Bone marrow (tissue), 2 donors: ENCODE results near the gene PRR35.

Experiments
- DNase-seq, 2 donors: peaks; one replicate each; lab custom pipeline; 2025; lab: John Stamatoyannopoulos, UW

The PRR35 gene

DNA sequence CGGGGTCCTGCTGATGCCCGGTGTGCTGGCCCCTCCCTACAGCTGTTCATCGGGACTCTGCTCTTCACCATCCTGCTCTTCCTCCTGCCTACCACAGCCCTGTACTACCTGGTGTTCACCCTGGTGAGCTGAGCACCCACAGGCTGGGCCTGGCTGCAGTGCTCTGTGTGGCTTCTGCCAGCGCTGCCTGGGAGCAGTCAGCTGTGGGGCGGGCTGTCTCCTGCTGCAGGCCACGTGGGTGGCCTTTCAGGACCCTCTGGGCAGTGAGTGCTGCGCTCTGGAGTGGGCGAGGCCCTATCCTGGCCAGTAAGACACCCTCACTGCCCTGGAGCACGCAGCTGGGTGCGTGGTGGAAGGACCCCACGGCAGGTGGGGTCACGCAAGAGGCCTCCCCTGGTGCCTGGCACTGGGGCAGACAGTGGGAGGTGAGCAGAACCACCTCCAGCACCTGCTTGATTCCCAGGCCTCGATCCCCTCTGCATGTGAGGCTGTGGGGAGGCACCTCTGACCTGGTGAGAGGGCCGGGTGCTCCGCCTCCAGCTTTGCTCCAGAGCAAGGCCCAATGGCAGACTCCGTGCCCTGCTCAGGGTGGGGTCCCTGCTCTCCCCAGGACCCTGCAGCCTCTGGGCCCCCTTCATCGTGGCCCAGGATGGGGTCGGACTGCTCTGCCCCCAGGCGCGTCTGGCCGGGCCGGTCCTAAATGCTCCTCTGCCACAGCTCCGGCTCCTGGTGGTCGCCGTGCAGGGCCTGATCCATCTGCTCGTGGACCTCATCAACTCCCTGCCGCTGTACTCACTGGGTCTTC lies 20.1 kb downstream of the PRR35 start:
- no peak for DNase-seq

GRCh38 chr16:580946-581498 lies 20.8 kb downstream of the PRR35 start:
- DNase-seq: no peak

DNA sequence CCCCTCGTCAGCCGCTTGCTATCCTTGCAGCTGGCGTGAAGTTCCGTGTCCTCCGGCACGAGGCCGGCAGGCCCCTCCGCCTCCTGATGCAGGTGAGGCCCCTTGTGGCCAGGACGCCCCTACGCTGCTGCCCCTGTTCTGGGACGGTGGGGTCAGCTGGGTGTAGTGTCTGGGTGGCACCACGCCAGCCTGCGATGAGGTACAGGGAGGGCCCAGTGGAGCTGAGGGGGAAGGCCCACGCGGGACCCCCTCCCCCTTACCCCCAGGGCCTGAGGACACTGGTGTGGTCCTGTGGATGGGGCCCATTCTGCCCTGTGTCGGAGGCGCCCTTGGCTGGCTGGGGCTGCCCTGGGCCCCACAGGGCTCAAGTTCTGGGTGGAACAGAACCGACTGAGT lies 22.0 kb downstream of the PRR35 start:
- no peak for DNase-seq

DNA sequence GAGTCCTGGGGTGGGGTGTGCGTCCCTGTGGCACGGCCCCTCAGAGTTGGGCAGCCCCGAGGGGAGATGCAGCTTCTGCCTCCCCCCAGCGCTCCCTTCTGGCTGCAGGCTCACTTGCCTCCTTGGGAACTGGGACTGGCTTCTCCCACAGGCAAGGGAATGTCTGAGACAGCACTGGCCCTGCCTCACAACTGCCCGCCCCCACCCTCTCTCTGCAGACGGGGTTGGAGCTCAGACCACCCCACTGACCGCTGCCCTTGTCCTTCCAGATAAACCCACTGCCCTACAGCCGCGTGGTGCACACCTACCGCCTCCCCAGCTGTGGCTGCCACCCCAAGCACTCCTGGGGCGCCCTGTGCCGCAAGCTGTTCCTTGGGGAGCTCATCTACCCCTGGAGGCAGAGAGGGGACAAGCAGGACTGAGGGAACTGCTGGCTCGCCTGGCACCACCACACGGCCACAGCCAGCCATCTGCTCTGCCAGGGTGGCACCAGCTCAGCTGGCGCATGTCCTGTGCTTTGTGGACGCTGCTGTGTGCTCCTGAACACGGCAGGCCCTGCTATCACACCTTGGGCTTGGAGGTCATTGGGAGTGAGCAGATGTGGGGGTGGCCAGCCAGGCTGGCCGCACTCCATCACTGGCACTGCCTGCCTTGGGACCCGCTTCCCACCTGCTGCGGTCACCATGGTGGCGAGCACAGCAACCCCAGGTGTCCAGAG lies 22.6 kb downstream of the PRR35 start:
- no peak for DNase-seq

GRCh38 chr16:583470-583814 lies 23.2 kb downstream of the PRR35 start:
- no peak for DNase-seq

DNA sequence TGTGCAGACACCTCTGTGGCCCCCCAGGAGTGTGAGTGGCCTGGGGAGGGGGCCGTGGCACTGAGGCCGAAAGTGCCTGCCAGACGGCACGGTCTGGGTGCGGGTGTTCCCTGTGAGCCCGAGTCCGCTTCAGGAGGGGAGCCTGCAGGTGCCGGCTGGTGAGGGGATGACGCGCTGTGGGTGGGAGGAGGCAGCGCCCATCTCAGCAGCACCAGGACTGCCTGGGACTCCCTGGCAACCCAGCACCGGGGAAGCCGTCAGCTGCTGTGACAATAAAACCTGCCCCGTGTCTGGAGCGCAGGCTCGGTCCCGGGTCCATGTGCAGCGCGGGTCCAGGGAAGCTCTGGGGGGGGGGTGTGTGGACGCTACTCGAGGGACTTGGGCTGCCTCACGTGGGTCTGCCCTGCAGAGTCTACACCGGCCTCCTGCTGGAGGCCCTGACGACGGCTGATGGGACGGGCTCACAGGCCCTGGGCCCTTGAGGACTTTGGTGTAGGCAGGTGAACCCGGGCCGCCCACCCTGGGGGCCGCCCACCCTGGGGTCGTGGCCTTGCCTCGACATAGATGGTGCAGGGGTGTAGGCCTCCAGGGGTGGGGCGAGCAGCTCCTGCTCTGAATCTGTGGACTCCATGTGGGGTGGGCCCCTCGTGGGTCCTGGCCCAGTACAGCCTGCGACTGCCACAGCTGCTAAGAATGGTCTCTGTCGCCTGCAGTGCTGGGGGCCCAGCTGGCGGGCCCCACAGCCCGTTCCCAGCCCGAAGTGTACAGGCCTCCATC lies 23.8 kb downstream of the PRR35 start:
- DNase-seq: no peak

DNA sequence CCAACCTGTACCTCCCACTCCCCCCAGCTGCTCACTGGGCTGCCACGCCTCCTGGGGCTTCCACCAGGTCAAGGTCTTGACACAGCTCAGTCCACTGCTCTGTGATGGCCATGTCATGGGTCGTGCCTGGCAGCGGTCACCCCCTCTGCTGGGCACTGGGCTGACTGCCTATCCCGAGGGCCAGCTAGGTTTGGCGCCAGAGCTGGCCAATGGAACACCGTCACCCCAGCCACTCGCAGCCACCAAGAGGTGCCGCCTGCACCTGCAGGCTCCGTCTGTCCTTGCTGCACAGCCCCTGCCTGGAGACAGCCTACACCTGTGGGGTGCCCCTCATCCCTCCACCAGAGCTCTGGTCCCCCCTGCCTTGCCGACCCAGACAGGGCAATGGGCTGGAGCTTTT lies 25.2 kb downstream of the PRR35 start:
- no peak for DNase-seq

DNA sequence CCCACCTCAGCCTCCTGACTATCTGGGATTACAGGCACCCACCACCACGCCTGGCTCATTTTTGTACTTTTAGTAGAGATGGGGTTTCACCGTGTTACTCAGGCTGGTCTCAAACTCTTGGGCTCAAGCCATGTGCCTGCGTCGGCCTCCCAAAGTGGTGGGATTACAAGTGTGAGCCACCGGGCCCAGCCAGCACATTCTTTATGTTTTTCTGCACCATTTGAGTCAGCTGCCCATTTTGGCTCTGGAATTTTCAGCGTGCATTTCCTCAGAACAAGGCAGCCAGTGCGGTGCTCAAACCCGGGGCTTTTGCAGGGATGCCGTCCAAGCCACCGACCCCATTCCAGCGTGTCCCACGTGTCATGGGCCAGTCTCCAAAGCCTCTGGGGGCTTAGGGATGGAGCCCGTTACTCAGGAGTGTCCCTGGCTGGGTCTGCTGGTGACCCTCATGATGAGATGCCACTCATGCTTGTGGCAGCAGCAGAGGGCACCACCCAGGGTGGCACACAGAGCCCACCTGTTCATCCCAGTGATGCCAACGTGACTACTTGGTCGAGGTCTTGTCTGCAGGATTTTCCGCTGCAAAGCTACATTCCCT lies 26.0 kb downstream of the PRR35 start:
- no peak for DNase-seq

GRCh38 chr16:586645-587590 lies 26.7 kb downstream of the PRR35 start:
- DNase-seq: no peak

- DNase-seq: peak in 1 of 2 donors; percentile 63
Observed at GRCh38 chr16:588639-588888, 28.4 kb downstream of the PRR35 start.

GRCh38 chr16:588889-589657 lies 28.9 kb downstream of the PRR35 start:
- DNase-seq: peak; percentile 90 to 100

DNA sequence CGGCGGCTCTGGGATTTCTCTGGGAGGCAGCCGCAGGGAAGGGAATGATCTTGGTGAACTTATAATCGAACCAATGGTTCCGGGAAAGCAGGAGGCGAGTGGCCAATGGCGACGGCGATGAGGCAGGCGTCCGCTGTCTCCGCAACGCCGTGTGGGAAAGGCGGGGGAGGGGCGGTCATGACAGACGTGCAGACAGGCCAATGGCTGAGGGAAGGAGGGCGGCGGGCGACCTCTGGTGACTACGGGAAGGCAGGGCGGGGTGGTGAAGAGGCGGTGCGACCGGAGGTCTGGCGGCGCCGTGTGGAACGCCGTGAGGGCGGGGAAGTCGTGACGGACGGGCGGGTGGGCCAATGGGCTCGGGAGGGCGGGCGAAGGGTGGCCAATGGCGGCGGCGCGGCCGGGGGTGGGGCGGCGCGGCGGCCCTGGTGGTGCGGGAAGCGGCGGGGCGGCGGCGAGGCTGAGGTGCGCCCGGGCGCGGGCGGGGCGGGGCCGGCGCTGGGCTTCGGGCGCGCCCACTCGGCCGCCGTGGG lies 29.5 kb downstream of the PRR35 start, which contains the start of gene RAB40C:
TSS of gene RAB40C (plus strand) at position 409 of the 530 bp plus-strand sequence. CDS start 226 bp downstream, outside the sequence.
- peak; percentile 95 to 100 for DNase-seq

DNA sequence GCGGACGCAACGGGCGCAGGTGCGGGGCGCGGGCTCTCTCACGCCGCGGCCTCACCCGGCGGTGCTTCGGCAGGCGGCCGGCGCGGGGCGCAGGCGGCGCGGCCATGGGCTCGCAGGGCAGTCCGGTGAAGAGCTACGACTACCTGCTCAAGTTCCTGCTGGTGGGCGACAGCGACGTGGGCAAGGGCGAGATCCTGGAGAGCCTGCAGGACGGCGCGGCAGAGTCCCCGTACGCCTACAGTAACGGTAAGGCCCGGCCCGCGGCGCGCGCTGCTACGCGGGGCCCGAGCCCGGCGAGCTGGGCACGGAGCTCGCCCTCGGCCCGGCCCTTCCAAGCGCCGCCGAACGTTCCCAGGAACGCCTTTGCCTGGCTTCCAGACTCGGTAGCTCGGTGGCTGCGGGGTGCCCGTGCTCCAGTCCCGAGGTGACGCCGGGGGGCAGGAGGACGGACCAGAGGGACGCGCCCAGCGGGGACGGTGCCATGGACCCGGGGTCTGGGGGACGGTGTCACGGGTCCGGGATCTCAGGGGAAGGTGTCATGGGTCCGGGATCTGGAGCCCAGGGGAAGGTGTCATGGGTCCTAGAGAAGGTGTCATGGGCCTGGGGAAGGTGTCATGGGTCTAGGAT lies 30.1 kb downstream of the PRR35 start:
- peak in 1 of 2 donors; percentile 37 for DNase-seq

- DNase-seq: no peak
Observed at GRCh38 chr16:590815-591200, 30.6 kb downstream of the PRR35 start.

DNA sequence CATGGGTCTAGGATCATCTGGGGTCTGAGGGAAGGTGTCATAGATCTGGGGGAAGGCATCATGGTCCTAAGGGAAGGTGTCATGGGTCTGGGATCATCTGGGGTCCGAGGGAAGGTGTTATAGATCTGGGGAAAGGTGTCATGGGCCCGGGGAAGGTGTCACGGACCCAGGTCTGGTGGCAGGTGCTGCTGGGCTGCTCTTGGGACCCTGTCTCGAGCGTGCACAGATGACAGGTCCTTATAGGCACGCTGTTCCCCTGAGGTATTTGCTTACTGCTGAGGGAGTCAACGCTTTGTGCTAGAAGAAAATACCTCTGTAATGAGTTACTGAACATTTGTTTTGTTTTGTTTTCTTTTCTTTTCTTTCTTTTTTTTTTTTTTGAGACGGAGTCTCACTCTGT lies 31.0 kb downstream of the PRR35 start:
- no peak for DNase-seq

DNA sequence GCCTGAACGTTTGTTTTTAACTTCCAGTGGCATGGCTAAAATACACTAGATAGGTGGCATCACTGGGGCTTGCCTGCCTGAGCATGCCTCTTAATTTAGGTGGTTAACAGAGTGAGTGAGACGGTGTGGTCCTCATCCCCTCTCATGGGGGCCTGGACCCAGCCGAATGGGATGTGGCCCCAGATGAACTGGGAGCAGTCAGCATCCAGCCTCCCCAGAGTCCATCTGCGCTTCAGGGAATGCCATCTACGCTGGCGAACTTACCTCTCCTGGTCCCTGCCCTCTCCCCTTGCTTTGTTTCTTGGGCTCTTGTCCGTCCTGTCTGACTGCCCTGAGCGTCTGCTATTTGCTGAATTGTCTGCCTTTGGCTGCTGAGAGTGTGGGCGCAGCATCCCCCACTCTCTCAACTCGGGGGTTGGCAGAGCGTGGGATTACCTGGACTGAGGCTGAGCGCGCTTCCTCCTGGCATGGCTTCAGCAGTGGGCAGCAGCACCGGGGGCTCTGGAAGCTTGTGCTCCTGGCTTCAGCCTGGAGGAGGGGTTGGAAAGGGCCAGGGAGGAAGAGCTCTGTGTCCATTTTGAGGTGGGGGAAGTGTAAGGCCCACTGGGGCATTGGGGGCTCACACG lies 31.8 kb downstream of the PRR35 start:
- no peak for DNase-seq

DNA sequence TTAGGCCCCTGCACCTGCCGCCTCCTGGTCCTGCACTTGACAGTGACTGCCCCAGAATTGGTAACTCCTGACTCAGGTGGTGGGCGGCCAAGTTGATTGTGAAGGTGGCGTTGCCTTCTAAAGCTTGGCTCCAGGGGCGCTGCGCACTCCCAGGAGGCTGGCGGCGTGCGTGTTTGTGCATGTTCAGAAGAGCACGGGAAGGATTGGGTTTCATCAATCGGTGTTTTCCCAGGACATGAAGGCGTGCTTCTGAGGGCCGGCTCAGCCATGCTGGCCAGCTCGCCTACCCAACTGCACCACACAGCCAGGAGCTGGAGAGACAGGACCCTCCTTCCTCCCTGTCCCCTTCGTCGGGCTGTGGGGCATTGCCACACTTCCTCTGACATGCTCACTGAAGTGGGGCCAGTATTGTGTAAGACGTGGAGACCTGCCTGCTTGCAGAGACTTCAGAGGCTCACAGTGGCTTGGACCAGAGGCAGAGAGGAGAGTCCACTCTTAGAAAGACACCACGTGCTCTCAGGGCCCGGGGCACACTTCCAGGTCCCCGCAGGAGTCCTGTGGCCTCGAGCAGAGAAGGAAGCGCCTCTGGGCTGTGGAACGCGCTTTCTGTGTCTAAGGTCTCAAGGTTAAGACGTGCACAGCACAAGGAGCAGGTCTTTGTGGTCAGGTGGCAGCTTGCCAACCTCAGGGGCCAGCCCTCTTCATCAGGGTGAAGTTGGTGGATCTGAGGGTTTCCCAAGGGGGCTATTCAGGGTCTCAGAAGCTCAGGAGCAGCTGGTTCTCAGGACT lies 32.5 kb downstream of the PRR35 start:
- peak in 1 of 2 donors; percentile 17 for DNase-seq

DNA sequence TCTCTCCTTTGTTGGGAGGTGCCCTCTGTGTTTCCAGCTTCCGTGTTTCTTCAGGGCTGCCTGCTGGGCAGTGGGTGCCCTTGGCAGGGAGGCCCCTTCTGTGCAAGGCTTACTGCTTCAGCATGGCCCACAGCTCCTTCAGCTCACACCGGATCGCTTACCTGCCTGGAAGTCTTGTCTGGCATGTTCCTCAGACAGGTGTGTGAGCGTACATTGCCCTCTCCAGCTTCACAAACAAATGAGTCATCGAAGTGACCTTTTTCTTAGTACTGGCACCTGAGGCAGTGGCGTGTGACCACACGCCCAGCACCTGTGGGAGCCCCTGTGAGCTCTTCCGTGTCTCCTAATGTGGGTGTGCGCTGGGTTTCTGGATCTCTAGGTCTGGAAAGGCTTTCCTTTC lies 33.2 kb downstream of the PRR35 start:
- DNase-seq: no peak
